Mononuclear cell (primary cell): ENCODE measurements around the gene GAS2. TPM values are rescaled to one million over a fixed set of nuclear protein-coding genes. Genes with fewer than 3 reads are reported as not detected.

ENCODE experiments used
- H3K27me3 ChIP-seq: 2 replicates; pipeline ENCODE4 v1.6.0; 2011; ENCODE audit warnings: low read length, control low read depth; ENCODE audit not compliant: insufficient read depth
- H3K4me1 ChIP-seq: 2 replicates; pipeline ENCODE4 v1.5.1; 2011; ENCODE audit warnings: mild to moderate bottlenecking, low read length, control low read depth; ENCODE audit not compliant: insufficient read depth
- H3K4me3 ChIP-seq: 2 replicates; pipeline ENCODE4 v1.5.1; 2011; ENCODE audit warnings: mild to moderate bottlenecking, low read length, moderate library complexity
- H3K9me3 ChIP-seq: 2 replicates; pipeline ENCODE4 v1.5.1; 2011; ENCODE audit warnings: low read depth, mild to moderate bottlenecking, control low read depth, low read length
- total RNA-seq: library from RNA; depleted of rRNA; stranded (reverse); fragments of >200 nt; gene quantifications from one replicate; pipeline ENCODE4 v1.2.3, GENCODE V29; 2012

Gene GAS2
- total RNA-seq, 1 donor: 1.2 TPM

GRCh38 chr11:22732588-22732987 is 66.2 kb downstream of the GAS2 start:
- no peaks in the 10 kb centered on the region for H3K4me1 ChIP-seq
- H3K4me3 ChIP-seq: no peak overlapping the region
- H3K27me3 ChIP-seq: no peaks in the 10 kb centered on the region
- no peaks in the 10 kb centered on the region for H3K9me3 ChIP-seq

- H3K4me3 ChIP-seq: no peak overlapping the region
- H3K4me1 ChIP-seq: no peaks in the 10 kb centered on the region
- no peaks in the 10 kb centered on the region for H3K27me3 ChIP-seq
- no peaks in the 10 kb centered on the region for H3K9me3 ChIP-seq
These were observed 67.3 kb downstream of the GAS2 start for GRCh38 chr11:22733475-22734248.

- Histone ChIP-seq H3K27me3 (no peaks in the 10 kb centered on the region), H3K4me1 (no peaks in the 10 kb centered on the region), H3K4me3 (no peak overlapping the region), H3K9me3 (no peaks in the 10 kb centered on the region)
These were observed 68.4 kb downstream of the GAS2 start for GRCh38 chr11:22734628-22735345.

GRCh38 chr11:22742157-22742613 is 75.8 kb downstream of the GAS2 start:
- H3K9me3 ChIP-seq: no peaks in the 10 kb centered on the region
- no peak overlapping the region for H3K4me3 ChIP-seq
- no peaks in the 10 kb centered on the region for H3K4me1 ChIP-seq
- H3K27me3 ChIP-seq: no peaks in the 10 kb centered on the region

GRCh38 chr11:22749536-22749935 is 83.1 kb downstream of the GAS2 start:
- no peaks in the 10 kb centered on the region for H3K4me1 ChIP-seq
- no peaks in the 10 kb centered on the region for H3K27me3 ChIP-seq
- no peaks in the 10 kb centered on the region for H3K9me3 ChIP-seq
- no peak overlapping the region for H3K4me3 ChIP-seq

GRCh38 chr11:22752908-22753310 is 86.5 kb downstream of the GAS2 start:
- no peaks in the 10 kb centered on the region for H3K4me1 ChIP-seq
- H3K27me3 ChIP-seq: no peaks in the 10 kb centered on the region
- no peaks in the 10 kb centered on the region for H3K9me3 ChIP-seq
- H3K4me3 ChIP-seq: no peak overlapping the region

GRCh38 chr11:22753416-22753815 is 87.0 kb downstream of the GAS2 start:
- no peaks in the 10 kb centered on the region for H3K9me3 ChIP-seq
- no peaks in the 10 kb centered on the region for H3K4me1 ChIP-seq
- no peaks in the 10 kb centered on the region for H3K27me3 ChIP-seq
- no peak overlapping the region for H3K4me3 ChIP-seq

- Histone ChIP-seq H3K9me3 (no peaks in the 10 kb centered on the region), H3K27me3 (no peaks in the 10 kb centered on the region), H3K4me3 (no peak overlapping the region), H3K4me1 (no peaks in the 10 kb centered on the region)
These were observed 94.7 kb downstream of the GAS2 start for GRCh38 chr11:22761066-22761465.

- Histone ChIP-seq H3K4me3 (no peak overlapping the region), H3K9me3 (no peaks in the 10 kb centered on the region), H3K4me1 (no peaks in the 10 kb centered on the region), H3K27me3 (no peaks in the 10 kb centered on the region)
These were observed 96.8 kb downstream of the GAS2 start for GRCh38 chr11:22763166-22763565.

GRCh38 chr11:22764735-22765134 is 98.3 kb downstream of the GAS2 start:
- H3K4me3 ChIP-seq: no peak overlapping the region
- no peaks in the 10 kb centered on the region for H3K9me3 ChIP-seq
- no peaks in the 10 kb centered on the region for H3K27me3 ChIP-seq
- H3K4me1 ChIP-seq: no peaks in the 10 kb centered on the region

- Histone ChIP-seq H3K9me3 (no peaks in the 10 kb centered on the region), H3K4me1 (no peaks in the 10 kb centered on the region)
These were observed 101.9 kb downstream of the GAS2 start for GRCh38 chr11:22768281-22768680.

GRCh38 chr11:22769081-22769480 is 102.7 kb downstream of the GAS2 start:
- no peak overlapping the region for H3K4me3 ChIP-seq
- H3K9me3 ChIP-seq: no peaks in the 10 kb centered on the region
- no peaks in the 10 kb centered on the region for H3K27me3 ChIP-seq
- no peaks in the 10 kb centered on the region for H3K4me1 ChIP-seq

More at GRCh38 chr11:22768281-22768680, 101.9 kb downstream of the GAS2 start:
- Histone ChIP-seq H3K27me3 (no peaks in the 10 kb centered on the region), H3K4me3 (no peak overlapping the region)

GRCh38 chr11:22774716-22775115 is 108.3 kb downstream of the GAS2 start:
- no peaks in the 10 kb centered on the region for H3K9me3 ChIP-seq
- no peaks in the 10 kb centered on the region for H3K4me1 ChIP-seq
- no peaks in the 10 kb centered on the region for H3K27me3 ChIP-seq
- no peak overlapping the region for H3K4me3 ChIP-seq

GRCh38 chr11:22775248-22775647 is 108.8 kb downstream of the GAS2 start:
- no peaks in the 10 kb centered on the region for H3K9me3 ChIP-seq
- no peaks in the 10 kb centered on the region for H3K27me3 ChIP-seq
- H3K4me1 ChIP-seq: no peaks in the 10 kb centered on the region
- H3K4me3 ChIP-seq: no peak overlapping the region

GRCh38 chr11:22778642-22779041 is 112.2 kb downstream of the GAS2 start:
- Histone ChIP-seq H3K4me1 (no peaks in the 10 kb centered on the region), H3K4me3 (no peak overlapping the region), H3K9me3 (no peaks in the 10 kb centered on the region), H3K27me3 (no peaks in the 10 kb centered on the region)
